OCI-LY3 (cell line): ENCODE results near the gene SERPINE2.

Experiments
- CTCF ChIP-seq: fragments of 200-600, 300-600 bp; sonication (generic); IDR thresholded peaks from 2 replicates; pipeline ENCODE4 v1.5.1; 2014; ENCODE audit warnings: antibody characterized with exemption, low read length, low read depth
- EZH2phosphoT487 ChIP-seq: fragments of 200-600 bp; shearing (Covaris generic); IDR thresholded peaks from 2 replicates; pipeline ENCODE4 v1.6.1; 2018; ENCODE audit warnings: antibody characterized with exemption, mixed run types, low read depth

GRCh38 chr2:224063298-224063648 lies 24.2 kb upstream of the SERPINE2 start:
- TF ChIP-seq CTCF (no peak), EZH2phosphoT487 (no peak)
